Upper lobe of left lung (tissue), 6 donors: ENCODE measurements around the gene SPRED2. TPM values are rescaled to one million over a fixed set of nuclear protein-coding genes. Genes with fewer than 3 reads are reported as not detected.

ENCODE experiments used
- ATAC-seq, 2 donors: fragments of 200-7000 bp; cut with Tn5 transposase; one replicate each; pipeline ENCODE4 v1.9.1; 2022; ENCODE audit warnings: mild to moderate bottlenecking in 2 of 2, moderate library complexity in 2 of 2; ENCODE audit not compliant: low FRiP score in 2 of 2
- DNase-seq, 2 donors: peaks; one replicate each; pipeline ENCODE4 v3.0.0-alpha.2; 2019 to 2020
- H3K27ac ChIP-seq, 4 donors: fragments of 200-600 bp; sonication (generic); one replicate each; pipeline ENCODE4 v1.5.1; 2016 to 2019
- H3K27me3 ChIP-seq, 4 donors: fragments of 200-600 bp; sonication (generic); one replicate each; pipeline ENCODE4 v1.5.1; 2017 to 2019
- H3K36me3 ChIP-seq, 4 donors: fragments of 200-600 bp; sonication (generic); one replicate each; pipeline ENCODE4 v1.5.1; 2016 to 2019
- H3K4me1 ChIP-seq, 4 donors: fragments of 200-600 bp; sonication (generic); one replicate each; pipeline ENCODE4 v1.5.1; 2018 to 2019
- H3K4me3 ChIP-seq, 4 donors: fragments of 200-600 bp; sonication (generic); one replicate each; pipeline ENCODE4 v1.5.1; 2017 to 2019; ENCODE audit warnings: mild to moderate bottlenecking in 2 of 4, moderate library complexity in 1 of 4
- H3K9me3 ChIP-seq, 4 donors: fragments of 200-600 bp; sonication (generic); one replicate each; pipeline ENCODE4 v1.5.1; 2018 to 2019
- EP300 ChIP-seq, 4 donors: sonication (generic); formaldehyde crosslinking; IDR thresholded peaks; one replicate each; pipeline ENCODE4 v1.5.1; 2017; ENCODE audit warnings: antibody characterized with exemption in 4 of 4, control low read depth in 2 of 4
- POLR2A ChIP-seq, 4 donors: fragments of 450-650 bp; IDR thresholded peaks; one replicate each; pipeline ENCODE4 v1.5.1; 2016 to 2017; ENCODE audit warnings: antibody characterized with exemption in 4 of 4, mild to moderate bottlenecking in 2 of 4
- POLR2AphosphoS5 ChIP-seq, 2 donors: sonication (generic); formaldehyde crosslinking; IDR thresholded peaks; one replicate each; pipeline ENCODE4 v1.5.1; 2017; ENCODE audit warnings: antibody characterized with exemption in 2 of 2
- WGBS, 2 donors: methylation state at CpG; one replicate each; pipeline ENCODE4 v1.1.5; 2017 to 2018; 5-methylcytosine and 5-hydroxymethylcytosine counted together
- total RNA-seq, 6 donors: library from RNA; depleted of rRNA in 4 of 6; stranded (reverse); fragments of >200 nt in 4 of 6; gene quantifications; one replicate each; pipeline versions ENCODE4 v1.1.0 to v1.2.1, GENCODE V29; 2016 to 2021
- TF ChIP-seq, protein P1 (sequence below), 6 experiments: fragments of 450-650 bp in 4 of 6; fragments of 200-600 bp in 2 of 6; sonication (generic) in 2 of 6; IDR thresholded peaks; one replicate each; pipeline ENCODE4 v1.5.1; 2016 to 2019; ENCODE audit warnings: antibody characterized with exemption in 6 of 6
- donor health status: DM: no; HTN: no; CAD: no; lungs with moderate emphysema.
- donor health status: DM: no; HTN: yes; CAD: no; lungs with severe emphysema.

The SPRED2 gene, protein sequence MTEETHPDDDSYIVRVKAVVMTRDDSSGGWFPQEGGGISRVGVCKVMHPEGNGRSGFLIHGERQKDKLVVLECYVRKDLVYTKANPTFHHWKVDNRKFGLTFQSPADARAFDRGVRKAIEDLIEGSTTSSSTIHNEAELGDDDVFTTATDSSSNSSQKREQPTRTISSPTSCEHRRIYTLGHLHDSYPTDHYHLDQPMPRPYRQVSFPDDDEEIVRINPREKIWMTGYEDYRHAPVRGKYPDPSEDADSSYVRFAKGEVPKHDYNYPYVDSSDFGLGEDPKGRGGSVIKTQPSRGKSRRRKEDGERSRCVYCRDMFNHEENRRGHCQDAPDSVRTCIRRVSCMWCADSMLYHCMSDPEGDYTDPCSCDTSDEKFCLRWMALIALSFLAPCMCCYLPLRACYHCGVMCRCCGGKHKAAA
- 10 to 100 TPM; 15.7 to 53.0 (median 38.1) TPM for total RNA-seq

DNA sequence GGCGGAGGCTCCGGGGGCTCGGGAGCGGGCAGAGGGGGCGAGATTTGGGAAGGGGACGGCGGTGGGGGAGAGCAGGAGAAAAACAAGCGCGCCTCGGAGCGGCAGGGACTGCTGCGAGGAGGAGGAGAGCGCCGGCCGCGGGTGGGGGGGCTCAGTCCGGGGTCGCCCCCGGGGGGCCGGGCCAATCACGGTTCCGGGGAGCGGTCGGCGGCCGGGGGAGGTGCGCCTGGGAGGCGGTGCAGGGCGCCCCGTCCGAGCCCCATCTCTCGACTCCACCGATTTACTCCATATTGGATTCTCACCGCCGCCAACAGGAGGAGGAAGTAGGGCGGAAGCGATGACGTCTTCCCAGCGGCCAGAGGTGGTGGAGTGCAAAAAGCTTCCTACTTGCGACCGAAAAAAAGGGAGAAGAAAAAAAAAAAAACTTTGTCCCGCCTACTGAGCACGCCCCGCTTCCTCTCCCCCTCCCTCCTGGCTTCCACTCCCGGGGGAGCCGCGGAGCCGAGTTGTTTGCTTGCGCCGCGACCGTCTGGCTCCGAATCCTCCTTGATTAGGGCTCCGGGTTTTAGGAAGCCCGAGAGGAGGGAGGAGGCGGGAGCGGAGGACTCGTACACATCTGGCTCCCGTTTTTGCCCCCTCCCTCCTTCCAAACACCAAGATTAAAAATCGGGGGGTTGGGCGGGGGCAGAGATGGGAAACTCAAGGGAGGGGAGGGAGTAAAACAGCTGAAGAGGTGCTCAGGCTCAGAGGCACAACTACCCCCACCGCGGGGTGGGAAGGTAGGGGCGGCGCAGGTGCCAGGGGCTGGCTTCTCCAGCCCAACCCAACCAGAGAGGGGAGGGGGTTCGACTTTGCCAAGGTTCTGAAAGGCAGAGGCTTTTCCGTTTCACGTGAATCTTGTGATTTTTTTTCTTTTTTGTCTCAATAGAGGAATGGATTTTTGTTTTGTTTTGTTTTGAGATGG lies at the start of gene SPRED2:
TSS of gene SPRED2 (minus strand) at position 373 of the 964 bp plus-strand sequence. CDS start 612 bp downstream, outside the sequence.
- DNase-seq (peak; percentile 92), ATAC-seq (peak; percentile 80 to 90)
- Histone ChIP-seq H3K9me3 (no peaks in the 10 kb centered on the region), H3K27ac (peak within 1 kb of the TSS; percentile 93 to 96 (median 94)), H3K4me3 (peak within 1 kb of the TSS; percentile 51 to 94 (median 80)), H3K36me3 (no peaks in the 10 kb centered on the region), H3K4me1 (peaks cover 20 to 51% (median 34%) of the 10 kb centered on the region in 4 donors), H3K27me3 (no peaks in the 10 kb centered on the region)
- TF ChIP-seq EP300 (IDR thresholded peaks at IDR 0.05) (peak in 1 of 4 donors; percentile 60), POLR2A (IDR thresholded peaks at IDR 0.05) (peak in 3 of 4 donors; percentile 51 to 74 (median 67)), POLR2AphosphoS5 (IDR thresholded peaks at IDR 0.05) (peak; percentile 80 to 88)
- TF ChIP-seq, protein P1, sequence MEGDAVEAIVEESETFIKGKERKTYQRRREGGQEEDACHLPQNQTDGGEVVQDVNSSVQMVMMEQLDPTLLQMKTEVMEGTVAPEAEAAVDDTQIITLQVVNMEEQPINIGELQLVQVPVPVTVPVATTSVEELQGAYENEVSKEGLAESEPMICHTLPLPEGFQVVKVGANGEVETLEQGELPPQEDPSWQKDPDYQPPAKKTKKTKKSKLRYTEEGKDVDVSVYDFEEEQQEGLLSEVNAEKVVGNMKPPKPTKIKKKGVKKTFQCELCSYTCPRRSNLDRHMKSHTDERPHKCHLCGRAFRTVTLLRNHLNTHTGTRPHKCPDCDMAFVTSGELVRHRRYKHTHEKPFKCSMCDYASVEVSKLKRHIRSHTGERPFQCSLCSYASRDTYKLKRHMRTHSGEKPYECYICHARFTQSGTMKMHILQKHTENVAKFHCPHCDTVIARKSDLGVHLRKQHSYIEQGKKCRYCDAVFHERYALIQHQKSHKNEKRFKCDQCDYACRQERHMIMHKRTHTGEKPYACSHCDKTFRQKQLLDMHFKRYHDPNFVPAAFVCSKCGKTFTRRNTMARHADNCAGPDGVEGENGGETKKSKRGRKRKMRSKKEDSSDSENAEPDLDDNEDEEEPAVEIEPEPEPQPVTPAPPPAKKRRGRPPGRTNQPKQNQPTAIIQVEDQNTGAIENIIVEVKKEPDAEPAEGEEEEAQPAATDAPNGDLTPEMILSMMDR (IDR thresholded peaks at IDR 0.05): peak in 2 of 6 experiments; percentile 5 to 36
- 1% methylated on average over 43 to 44 of the region's 68 CpGs for WGBS, 2 donors

DNA sequence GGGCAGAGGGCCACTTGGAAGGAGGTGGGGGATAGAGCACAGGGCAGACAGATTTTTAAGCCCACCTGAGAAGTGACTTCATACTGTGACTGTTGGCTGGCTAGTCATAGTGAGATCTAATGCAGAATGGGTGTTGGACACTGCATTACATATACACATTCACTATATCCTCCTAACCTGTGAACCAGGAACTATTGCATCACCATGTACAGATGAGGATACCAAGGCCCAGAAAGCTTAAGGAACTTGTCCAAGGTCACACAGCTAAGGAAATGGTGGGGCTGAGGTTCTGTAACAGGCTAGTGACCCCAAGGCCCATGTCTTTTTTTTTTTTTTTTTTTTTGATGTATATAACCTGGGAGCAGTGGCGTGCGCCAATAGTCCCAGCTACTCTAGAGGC lies 49.6 kb upstream of the SPRED2 start:
- WGBS, 2 donors: 95 to 100% methylated on average over 2 of the region's 2 CpGs

DNA sequence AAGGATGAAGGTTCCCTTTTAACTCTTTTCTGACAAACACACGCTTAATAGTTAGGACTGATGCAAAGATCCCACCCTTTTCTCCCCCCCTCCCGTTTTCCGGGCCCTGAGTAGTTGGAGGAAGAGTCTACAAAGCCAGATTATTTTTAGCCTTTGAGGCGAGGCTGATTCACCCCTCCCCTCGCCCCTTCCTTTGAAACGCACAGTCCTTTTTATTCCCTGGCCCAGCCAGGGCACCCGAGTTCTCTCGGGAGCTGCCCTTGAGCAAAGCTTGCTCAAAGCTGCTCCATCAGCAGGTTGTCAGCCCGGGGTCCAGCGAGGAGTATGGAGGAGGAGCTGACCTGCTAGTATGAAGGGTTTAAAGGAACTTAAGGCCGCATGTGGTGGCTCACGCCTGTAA lies 47.1 kb upstream of the SPRED2 start:
- ATAC-seq (no peak), DNase-seq (no peak)
- no peaks in the 10 kb centered on the region for H3K36me3 ChIP-seq
- WGBS, 2 donors: 54 to 73% methylated on average over 12 of the region's 12 CpGs
- H3K27me3 ChIP-seq: no peaks in the 10 kb centered on the region
- H3K27ac ChIP-seq: peak overlapping the region in 1 of 4 donors; percentile 17
- TF ChIP-seq EP300 (IDR thresholded peaks at IDR 0.05): no peak
- TF ChIP-seq, protein P1 (IDR thresholded peaks at IDR 0.05): no peak
- TF ChIP-seq POLR2A (IDR thresholded peaks at IDR 0.05): no peak
- TF ChIP-seq POLR2AphosphoS5 (IDR thresholded peaks at IDR 0.05): no peak
- no peak overlapping the region for H3K4me3 ChIP-seq
- peaks cover 0 to 18% (median 10%) of the 10 kb centered on the region in 4 donors for H3K4me1 ChIP-seq
- H3K9me3 ChIP-seq: peaks cover 0 to 8% (median 5%) of the 10 kb centered on the region in 4 donors

More for the DNA sequence above, 49.6 kb upstream of the SPRED2 start:
- H3K9me3 ChIP-seq: no peaks in the 10 kb centered on the region
- H3K27me3 ChIP-seq: no peaks in the 10 kb centered on the region
- DNase-seq: no peak
- H3K4me1 ChIP-seq: peaks cover 0 to 18% (median 10%) of the 10 kb centered on the region in 4 donors
- H3K27ac ChIP-seq: no peak overlapping the region
- no peak for ATAC-seq
- TF ChIP-seq, protein P1 (IDR thresholded peaks at IDR 0.05): no peak
- TF ChIP-seq POLR2AphosphoS5 (IDR thresholded peaks at IDR 0.05) (no peak), POLR2A (IDR thresholded peaks at IDR 0.05) (no peak), EP300 (IDR thresholded peaks at IDR 0.05) (no peak)
- no peak overlapping the region for H3K4me3 ChIP-seq
- H3K36me3 ChIP-seq: no peaks in the 10 kb centered on the region

DNA sequence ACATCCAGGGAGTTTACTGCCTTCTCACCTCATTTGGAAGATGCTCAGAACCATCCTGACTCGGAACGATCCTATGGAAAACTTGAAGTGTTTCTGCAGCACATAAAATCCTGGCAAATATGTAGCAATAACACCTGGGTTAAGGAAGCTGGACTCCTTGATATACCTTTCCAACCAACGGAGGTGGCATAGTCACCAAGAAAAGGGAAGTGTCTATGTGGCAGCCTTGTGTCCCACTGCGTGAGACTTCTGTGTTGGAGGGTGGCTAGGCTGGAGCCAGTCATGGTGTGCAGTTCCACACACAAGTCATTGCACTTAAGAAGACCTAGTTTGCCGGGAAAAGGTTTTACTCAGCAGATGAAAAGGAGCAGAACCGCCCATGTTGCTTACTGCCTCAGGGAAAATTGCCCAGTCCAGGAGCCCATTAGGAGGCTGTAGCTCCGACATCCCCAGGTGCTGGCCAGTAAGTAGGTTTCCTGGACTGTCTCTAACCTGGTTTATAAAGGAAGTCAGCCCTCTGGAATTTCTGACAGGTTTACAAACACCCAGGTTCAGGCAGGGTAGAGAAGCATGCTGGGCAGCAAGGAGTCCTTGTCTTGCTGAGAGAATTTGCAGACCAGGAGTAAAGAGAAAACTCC lies 46.2 kb upstream of the SPRED2 start:
- Histone ChIP-seq H3K36me3 (no peaks in the 10 kb centered on the region), H3K27me3 (no peaks in the 10 kb centered on the region), H3K9me3 (peaks cover 0 to 8% (median 5%) of the 10 kb centered on the region in 4 donors), H3K4me3 (no peak overlapping the region), H3K27ac (no peak overlapping the region), H3K4me1 (peaks cover 0 to 18% (median 10%) of the 10 kb centered on the region in 4 donors)
- WGBS, 2 donors: 85 to 87% methylated on average over 7 of the region's 7 CpGs
- DNase-seq (no peak), ATAC-seq (no peak)
- TF ChIP-seq EP300 (IDR thresholded peaks at IDR 0.05): no peak
- TF ChIP-seq, protein P1 (IDR thresholded peaks at IDR 0.05): no peak
- TF ChIP-seq POLR2AphosphoS5 (IDR thresholded peaks at IDR 0.05): no peak
- TF ChIP-seq POLR2A (IDR thresholded peaks at IDR 0.05): no peak
